HepG2 (cell line): ENCODE measurements around the gene TFRC. TPM values are rescaled to one million over a fixed set of nuclear protein-coding genes. Genes with fewer than 3 reads are reported as not detected.

ENCODE experiments used
- GPBP1L1 ChIP-seq: sonication (generic); formaldehyde crosslinking; IDR thresholded peaks from 2 replicates; pipeline ENCODE4 v1.5.0; 2020; ENCODE audit warnings: mild to moderate bottlenecking, missing genetic modification reagents
- GZF1 ChIP-seq: sonication (generic); formaldehyde crosslinking; IDR thresholded peaks from 2 replicates; pipeline ENCODE4 v1.5.1; 2020; ENCODE audit warnings: mild to moderate bottlenecking, missing genetic modification reagents
- HMGA1 ChIP-seq: sonication (generic); formaldehyde crosslinking; conservative IDR thresholded peaks from 2 replicates; pipeline ENCODE4 v1.4.0; 2020; ENCODE audit warnings: missing genetic modification reagents
- ISX ChIP-seq: sonication (generic); formaldehyde crosslinking; conservative IDR thresholded peaks from 2 replicates; pipeline ENCODE4 v1.5.0; 2020; ENCODE audit warnings: missing genetic modification reagents
- POLR2AphosphoS2 ChIP-seq: IDR thresholded peaks from 2 replicates; pipeline ENCODE4 v1.6.1; 2011; ENCODE audit warnings: low read depth, low read length, improper control_type of control experiment
- PRDM4 ChIP-seq: sonication (generic); formaldehyde crosslinking; IDR thresholded peaks from 2 replicates; pipeline ENCODE4 v1.9.0; 2021; ENCODE audit warnings: missing genetic modification reagents, borderline replicate concordance
- SAP130 ChIP-seq: IDR thresholded peaks from 2 replicates; pipeline ENCODE4 v1.6.1; 2016; ENCODE audit warnings: low read depth
- SRY ChIP-seq: sonication (generic); formaldehyde crosslinking; IDR thresholded peaks from 2 replicates; pipeline ENCODE4 v1.8.0; 2022; ENCODE audit warnings: mild to moderate bottlenecking, missing genetic modification reagents
- YEATS4 ChIP-seq: sonication (generic); formaldehyde crosslinking; IDR thresholded peaks from 2 replicates; pipeline ENCODE4 v1.4.0; 2020; ENCODE audit warnings: missing genetic modification reagents, borderline replicate concordance
- ZEB1 ChIP-seq: IDR thresholded peaks from 2 replicates; pipeline ENCODE4 v1.6.1; 2012; ENCODE audit warnings: mild to moderate bottlenecking, low read depth, inconsistent platforms; ENCODE audit not compliant: insufficient replicate concordance
- ZNF205 ChIP-seq: IDR thresholded peaks from 2 replicates; pipeline ENCODE4 v1.6.1; 2018; ENCODE audit warnings: missing biosample characterization, missing genetic modification reagents
- ZNF207 ChIP-seq: fragments of 450-650 bp; IDR thresholded peaks from 2 replicates; pipeline ENCODE4 v1.6.1; 2016; ENCODE audit warnings: antibody characterized with exemption, borderline replicate concordance
- ZNF230 ChIP-seq: sonication (generic); formaldehyde crosslinking; IDR thresholded peaks from 2 replicates; pipeline ENCODE4 v1.4.0; 2020; ENCODE audit warnings: mild to moderate bottlenecking, missing genetic modification reagents
- ZNF329 ChIP-seq: sonication (generic); formaldehyde crosslinking; IDR thresholded peaks from 2 replicates; pipeline ENCODE4 v1.9.0; 2021; ENCODE audit warnings: low read depth, mild to moderate bottlenecking, missing genetic modification reagents
- ZNF558 ChIP-seq: sonication (generic); formaldehyde crosslinking; IDR thresholded peaks from 2 replicates; pipeline ENCODE4 v1.9.0; 2022; ENCODE audit warnings: mild to moderate bottlenecking, missing genetic modification reagents, borderline replicate concordance
- ZNF570 ChIP-seq: sonication (generic); formaldehyde crosslinking; IDR thresholded peaks from 2 replicates; pipeline ENCODE4 v1.4.0; 2020; ENCODE audit warnings: mild to moderate bottlenecking, missing genetic modification reagents, borderline replicate concordance
- ZNF597 ChIP-seq: sonication (generic); formaldehyde crosslinking; IDR thresholded peaks from 2 replicates; pipeline ENCODE4 v1.5.0; 2020; ENCODE audit warnings: missing genetic modification reagents
- ZXDC ChIP-seq: sonication (generic); formaldehyde crosslinking; IDR thresholded peaks from 2 replicates; pipeline ENCODE4 v1.5.0; 2020; ENCODE audit warnings: mild to moderate bottlenecking, missing genetic modification reagents
- polyA plus RNA-seq, 8 experiments: library from polyadenylated mRNA; depleted of rRNA in 3 of 8; stranded (reverse) in 7 of 8; unstranded in 1 of 8; fragments of >200 nt; fragmentation: Illumina TruSeq in 4 of 8; extraction: Trizol in 4 of 8; gene quantifications; 2 replicates each; pipeline versions ENCODE4 v1.2.1 to v1.2.3, GENCODE V29; 2011 to 2016; ENCODE audit warnings: low read depth in 4 of 8, missing spikeins in 1 of 8, mixed read lengths in 1 of 8; ENCODE audit not compliant: insufficient read depth in 1 of 8
- total RNA-seq, 5 experiments: library from RNA; depleted of rRNA; stranded (reverse); fragments of >200 nt; fragmentation: Illumina TruSeq; extraction: Trizol; gene quantifications; 2 replicates each; pipeline ENCODE4 v1.2.3, GENCODE V29; 2016; ENCODE audit warnings: low read depth in 1 of 5
- TF ChIP-seq, protein P1 (sequence below): sonication (generic); formaldehyde crosslinking; IDR thresholded peaks from 2 replicates; pipeline ENCODE4 v1.4.0; 2020; ENCODE audit warnings: missing genetic modification reagents
- TF ChIP-seq, protein P2 (sequence below): sonication (generic); formaldehyde crosslinking; IDR thresholded peaks from 2 replicates; pipeline ENCODE4 v1.4.0; 2020; ENCODE audit warnings: mild to moderate bottlenecking, missing genetic modification reagents

TFRC gene
- total and polyA plus RNA-seq, 2 of the 13 experiments (the other 11 are each of a cell fraction or from before 2014, with no cell fraction given) = 188 to 274 TPM

- TF ChIP-seq PRDM4 (CRISPR knock-in tag) = 0 out of 2 replicates have a peak, but pooled peaks have one; percentile 65
- TF ChIP-seq ZNF597 (CRISPR knock-in tag) = no peak
- no peak for TF ChIP-seq ZNF570 (CRISPR knock-in tag)
- peak; percentile 82 for TF ChIP-seq SAP130 (CRISPR knock-in tag)
- TF ChIP-seq ZNF205 = peak; percentile 83; the same call in 1 of the 2 replicates
- TF ChIP-seq POLR2AphosphoS2 = peak; percentile 44; the same call in 1 of the 2 replicates
- peak; percentile 62 for TF ChIP-seq ZNF329 (CRISPR knock-in tag)
- TF ChIP-seq, protein P1, sequence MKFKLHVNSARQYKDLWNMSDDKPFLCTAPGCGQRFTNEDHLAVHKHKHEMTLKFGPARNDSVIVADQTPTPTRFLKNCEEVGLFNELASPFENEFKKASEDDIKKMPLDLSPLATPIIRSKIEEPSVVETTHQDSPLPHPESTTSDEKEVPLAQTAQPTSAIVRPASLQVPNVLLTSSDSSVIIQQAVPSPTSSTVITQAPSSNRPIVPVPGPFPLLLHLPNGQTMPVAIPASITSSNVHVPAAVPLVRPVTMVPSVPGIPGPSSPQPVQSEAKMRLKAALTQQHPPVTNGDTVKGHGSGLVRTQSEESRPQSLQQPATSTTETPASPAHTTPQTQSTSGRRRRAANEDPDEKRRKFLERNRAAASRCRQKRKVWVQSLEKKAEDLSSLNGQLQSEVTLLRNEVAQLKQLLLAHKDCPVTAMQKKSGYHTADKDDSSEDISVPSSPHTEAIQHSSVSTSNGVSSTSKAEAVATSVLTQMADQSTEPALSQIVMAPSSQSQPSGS (CRISPR knock-in tag) = peak; percentile 86; the same call in 1 of the 2 replicates
- peak; percentile 87 for TF ChIP-seq YEATS4 (CRISPR knock-in tag)
- peak; percentile 97; the same call in 1 of the 2 replicates for TF ChIP-seq SRY
- no peak for TF ChIP-seq ZXDC (CRISPR knock-in tag)
- no peak for TF ChIP-seq ZNF558
- no peak for TF ChIP-seq GZF1 (CRISPR knock-in tag)
- TF ChIP-seq GPBP1L1 (CRISPR knock-in tag) = no peak
- TF ChIP-seq ZNF207 = no peak
- TF ChIP-seq, protein P2, sequence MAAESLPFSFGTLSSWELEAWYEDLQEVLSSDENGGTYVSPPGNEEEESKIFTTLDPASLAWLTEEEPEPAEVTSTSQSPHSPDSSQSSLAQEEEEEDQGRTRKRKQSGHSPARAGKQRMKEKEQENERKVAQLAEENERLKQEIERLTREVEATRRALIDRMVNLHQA (CRISPR knock-in tag) = peak; percentile 74; the same call in 1 of the 2 replicates
- TF ChIP-seq ZEB1 = peak; percentile 20
- no peak for TF ChIP-seq HMGA1 (CRISPR knock-in tag)
- peak; percentile 72; the same call in 1 of the 2 replicates for TF ChIP-seq ZNF230 (CRISPR knock-in tag)
- no peak for TF ChIP-seq ISX (CRISPR knock-in tag)
These were observed at the start of gene TFRC (continued) for GRCh38 chr3:196081834-196082618.
